A549 (cell line): ENCODE results near the gene HOXA7. TPM values are rescaled to one million over a fixed set of nuclear protein-coding genes. Genes with fewer than 3 reads are reported as not detected.

ENCODE experiments used
- ATAC-seq, 2 experiments: fragments of 200-7000 bp in 1 of 2; fragments of >200 bp in 1 of 2; cut with Nextera tagmentation in 1 of 2; cut with Tn5 transposase in 1 of 2; 3 replicates each; pipeline versions ENCODE4 v1.8.0 to v1.9.1; 2018 to 2020; ENCODE audit warnings: mild to moderate bottlenecking in 1 of 2, moderate library complexity in 1 of 2
- CTCF ChIA-PET: fragments of 300-600 bp; sonication (Branson Sonifier 250); formaldehyde crosslinking; extraction: SDS; loops from one replicate; lab custom pipeline; 2021; ENCODE audit warnings: antibody characterized with exemption, inconsistent platforms; lab: Yijun Ruan, JAX
- POLR2A ChIA-PET: fragments of 350-600 bp; formaldehyde crosslinking; extraction: SDS; loops from one replicate; lab custom pipeline; 2021; ENCODE audit warnings: antibody characterized with exemption, inconsistent platforms; lab: Yijun Ruan, JAX
- DNase-seq, 2 experiments: peaks; one replicate each; pipeline versions ENCODE4 v3.0.0 to v3.0.0-alpha.2; 2011 to 2016; ENCODE audit warnings: low read depth in 1 of 2, low spot score in 1 of 2
- FAIRE-seq: peaks from 2 replicates; lab custom pipeline; 2011; peaks lifted over from hg19 to GRCh38; lab: Jason Lieb, UNC
- H3K27ac ChIP-seq, 2 experiments: fragments of >200 bp; sonication (Bioruptor Twin); formaldehyde crosslinking; 3 replicates each; pipeline ENCODE4 v1.5.1; 2016 to 2017
- H3K4me1 ChIP-seq: fragments of >200 bp; sonication (Bioruptor Twin); formaldehyde crosslinking; 3 replicates; pipeline ENCODE4 v1.6.1; 2016
- H3K4me2 ChIP-seq: fragments of >200 bp; sonication (Bioruptor Twin); formaldehyde crosslinking; 3 replicates; pipeline ENCODE4 v1.6.1; 2016
- H3K4me3 ChIP-seq: fragments of >200 bp; sonication (Bioruptor Twin); formaldehyde crosslinking; 3 replicates; pipeline ENCODE4 v1.5.1; 2016
- H3K9me3 ChIP-seq: fragments of >200 bp; sonication (Bioruptor Twin); formaldehyde crosslinking; 3 replicates; pipeline ENCODE4 v1.6.1; 2016
- BHLHE40 ChIP-seq: IDR thresholded peaks from 2 replicates; pipeline ENCODE4 v1.6.1; 2012; ENCODE audit warnings: low read depth, low read length, inconsistent platforms
- CBX8 ChIP-seq: fragments of 200-600 bp; sonication (generic); IDR thresholded peaks from 2 replicates; pipeline ENCODE4 v1.6.1; 2016
- CEBPB ChIP-seq, 2 experiments: fragments of >200 bp in 1 of 2; sonication (Bioruptor Twin) in 1 of 2; formaldehyde crosslinking in 1 of 2; IDR thresholded peaks; 2 replicates each; pipeline ENCODE4 v1.6.1; 2012 to 2016
- CHD2 ChIP-seq: fragments of 150-350 bp; IDR thresholded peaks from 2 replicates; pipeline ENCODE4 v1.6.1; 2014; ENCODE audit warnings: low read length; ENCODE audit not compliant: partially characterized antibody
- CTCF ChIP-seq: fragments of >200 bp; sonication (Bioruptor Twin); formaldehyde crosslinking; IDR thresholded peaks from 3 replicates; pipeline ENCODE4 v1.5.1; 2016
- EHMT2 ChIP-seq: fragments of 200-600 bp; sonication (generic); IDR thresholded peaks from 2 replicates; pipeline ENCODE4 v1.6.1; 2016; ENCODE audit warnings: antibody characterized with exemption, low read depth, mild to moderate bottlenecking, moderate library complexity
- FOSB ChIP-seq: fragments of 250-450 bp; sonication (Bioruptor Pico); IDR thresholded peaks from 2 replicates; pipeline ENCODE4 v1.5.0; 2020; ENCODE audit warnings: mild to moderate bottlenecking, moderate library complexity
- FOSL2 ChIP-seq, 2 experiments: fragments of 450-650 bp in 1 of 2; fragments of >200 bp in 1 of 2; sonication (Bioruptor Twin) in 1 of 2; formaldehyde crosslinking; IDR thresholded peaks; 2 replicates each; pipeline versions ENCODE4 v1.5.0 to v1.6.1; 2016 to 2020; ENCODE audit warnings: mild to moderate bottlenecking in 1 of 2, moderate library complexity in 1 of 2
- GATA3 ChIP-seq: IDR thresholded peaks from 2 replicates; pipeline ENCODE4 v1.6.1; 2012; ENCODE audit warnings: borderline replicate concordance
- HDAC2 ChIP-seq: fragments of 200-600 bp; sonication (generic); IDR thresholded peaks from 2 replicates; pipeline ENCODE4 v1.6.1; 2016
- HEYL ChIP-seq: fragments of 250-450 bp; sonication (Bioruptor Pico); IDR thresholded peaks from 2 replicates; pipeline ENCODE4 v1.8.0; 2021; ENCODE audit warnings: mild to moderate bottlenecking, moderate library complexity
- HOXA7 ChIP-seq: fragments of 250-450 bp; sonication (Bioruptor Pico); IDR thresholded peaks from 2 replicates; pipeline ENCODE4 v1.5.0; 2020; ENCODE audit warnings: mild to moderate bottlenecking, moderate library complexity
- JUN ChIP-seq, 2 experiments: fragments of >200 bp; sonication (Bioruptor Twin); formaldehyde crosslinking; IDR thresholded peaks; 2 replicates in 1 of 2; 3 replicates in 1 of 2; pipeline ENCODE4 v1.6.1; 2016 to 2017
- KDM1A ChIP-seq: fragments of 200-600 bp; sonication (generic); IDR thresholded peaks from 2 replicates; pipeline ENCODE4 v1.6.1; 2016; ENCODE audit warnings: low read depth, mild to moderate bottlenecking
- KDM5A ChIP-seq: fragments of 200-600 bp; sonication (generic); IDR thresholded peaks from 2 replicates; pipeline ENCODE4 v1.6.1; 2016; ENCODE audit warnings: antibody characterized with exemption, mild to moderate bottlenecking
- NFE2L2 ChIP-seq: fragments of 150-350 bp; conservative IDR thresholded peaks from 2 replicates; pipeline ENCODE4 v1.6.1; 2014; ENCODE audit warnings: low read length
- NPAS2 ChIP-seq: fragments of 250-450 bp; sonication (Bioruptor Pico); IDR thresholded peaks from 2 replicates; pipeline ENCODE4 v1.8.0; 2022; ENCODE audit warnings: mild to moderate bottlenecking, moderate library complexity, borderline replicate concordance
- PHF8 ChIP-seq: fragments of 200-600 bp; sonication (generic); IDR thresholded peaks from 2 replicates; pipeline ENCODE4 v1.6.1; 2016; ENCODE audit warnings: low read depth, mild to moderate bottlenecking, antibody characterized with exemption, moderate library complexity, borderline replicate concordance
- POLR2A ChIP-seq: IDR thresholded peaks from 2 replicates; pipeline ENCODE4 v1.6.1; 2012; ENCODE audit warnings: mild to moderate bottlenecking, low read length
- RARB ChIP-seq: fragments of 250-450 bp; sonication (Bioruptor Pico); IDR thresholded peaks from 2 replicates; pipeline ENCODE4 v1.8.0; 2021; ENCODE audit warnings: mild to moderate bottlenecking, moderate library complexity
- RCOR1 ChIP-seq: fragments of 150-350 bp; IDR thresholded peaks from 2 replicates; pipeline ENCODE4 v1.6.1; 2014; ENCODE audit warnings: antibody characterized with exemption, low read length, low read depth
- REST ChIP-seq: fragments of 200-600 bp; sonication (generic); IDR thresholded peaks from 2 replicates; pipeline ENCODE4 v1.6.1; 2016; ENCODE audit warnings: antibody characterized with exemption, mild to moderate bottlenecking, moderate library complexity
- RNF2 ChIP-seq: fragments of 200-600 bp; sonication (generic); IDR thresholded peaks from 2 replicates; pipeline ENCODE4 v1.6.1; 2016; ENCODE audit warnings: low read depth, mild to moderate bottlenecking, antibody characterized with exemption, moderate library complexity, borderline replicate concordance
- SREBF2 ChIP-seq: fragments of 450-650 bp; IDR thresholded peaks from 2 replicates; pipeline ENCODE4 v1.6.1; 2014; ENCODE audit warnings: mild to moderate bottlenecking, moderate library complexity
- ZC3H11A ChIP-seq: fragments of 450-650 bp; IDR thresholded peaks from 2 replicates; pipeline ENCODE4 v1.6.1; 2014; ENCODE audit warnings: antibody characterized with exemption, mild to moderate bottlenecking
- ZNF302 ChIP-seq: fragments of 250-450 bp; sonication (Bioruptor Pico); IDR thresholded peaks from 2 replicates; pipeline ENCODE4 v1.9.0; 2021; ENCODE audit warnings: inconsistent platforms, mild to moderate bottlenecking, moderate library complexity
- WGBS: methylation state at CpG from one replicate; pipeline ENCODE4 v1.1.6; 2017; ENCODE audit errors: missing lambda C conversion rate; 5-methylcytosine and 5-hydroxymethylcytosine counted together
- polyA plus RNA-seq, 4 experiments: library from polyadenylated mRNA; depleted of rRNA in 3 of 4; stranded (reverse); fragments of >200 nt; fragmentation: RNase III in 1 of 4; extraction: RNeasy Plus Mini Kit Qiagen cat#74134 plus additional on column Dnase treatment in 1 of 4; gene quantifications; 2 replicates in 3 of 4; 3 replicates in 1 of 4; pipeline ENCODE4 v1.2.3, GENCODE V29; 2011 to 2017

The HOXA7 gene
- polyA plus RNA-seq, 2 of the 4 experiments (the other 2 are of a cell fraction): 4.1 to 4.8 TPM

GRCh38 chr7:27154901-27155815 is 1.3 kb downstream of the HOXA7 start:
- peak overlapping the region; percentile 74 to 85; a peak in 5 of 6 replicates for H3K27ac ChIP-seq
- DNase-seq: no peak
- WGBS: 91% methylated on average over 48 of the region's 48 CpGs
- peak overlapping the region; percentile 51 for H3K4me3 ChIP-seq
- ChIA-PET POLR2A (no interaction called here), CTCF (interaction anchor here (0.7 to 2.2 kb wide), 4 partner anchors 11 to 487 kb away, joined by 3 to 10 read pairs (median 4); partner anchors contain the start of gene HOXA5)
- TF ChIP-seq HOXA7 (CRISPR knock-in tag): no peak
- TF ChIP-seq GATA3: no peak
- no peak for TF ChIP-seq CTCF
- no peak for TF ChIP-seq CBX8
- no peak for TF ChIP-seq EHMT2
- TF ChIP-seq REST: no peak
- no peak for TF ChIP-seq BHLHE40
- H3K4me1 ChIP-seq: 0 out of 3 replicates have a peak, but pooled peaks cover 3% of the 10 kb centered on the region
- no peaks in the 10 kb centered on the region for H3K9me3 ChIP-seq
- H3K4me2 ChIP-seq: peak overlapping the region; percentile 73
- no peak for ATAC-seq
- FAIRE-seq: no peak

- Histone ChIP-seq H3K27ac (no peak overlapping the region), H3K9me3 (no peaks in the 10 kb centered on the region), H3K4me3 (no peak overlapping the region), H3K4me2 (no peak overlapping the region), H3K4me1 (peaks cover 9% of the 10 kb centered on the region)
- POLR2A ChIA-PET: no interaction called here
- no peak for TF ChIP-seq NPAS2
- no peak for TF ChIP-seq POLR2A
- no peak for TF ChIP-seq ZNF302 (CRISPR knock-in tag)
- TF ChIP-seq NFE2L2: no peak
- TF ChIP-seq HDAC2: no peak
- no peak for TF ChIP-seq FOSL2 (IDR thresholded peaks at IDR 0.05)
- no peak for TF ChIP-seq FOSL2 (CRISPR knock-in tag; IDR thresholded peaks at IDR 0.05)
- TF ChIP-seq JUN (IDR thresholded peaks at IDR 0.05): no peak
- no peak for TF ChIP-seq FOSB
- TF ChIP-seq CEBPB (IDR thresholded peaks at IDR 0.05): no peak
- CTCF ChIA-PET: interaction anchor here (0.9 to 2.2 kb wide), 4 partner anchors 11 to 473 kb away, joined by 3 to 10 read pairs (median 4); partner anchors contain the start of gene HOXA5
- FAIRE-seq (no peak), ATAC-seq (no peak), DNase-seq (no peak)
- WGBS: 95% methylated on average over 10 of the region's 10 CpGs
Measured at GRCh38 chr7:27154369-27154768, 2.1 kb downstream of the HOXA7 start.

- H3K27ac ChIP-seq: no peak overlapping the region
- WGBS: 91% methylated on average over 3 of the region's 3 CpGs
- no peak overlapping the region for H3K4me2 ChIP-seq
- no peak overlapping the region for H3K4me3 ChIP-seq
- no peak for DNase-seq
- no peaks in the 10 kb centered on the region for H3K9me3 ChIP-seq
- ChIA-PET CTCF (interaction anchor here (0.9 to 2.2 kb wide), 6 partner anchors 10 to 1063 kb away, joined by 3 to 10 read pairs (median 4); partner anchors contain the start of gene HOXA5), POLR2A (no interaction called here)
- FAIRE-seq: no peak
- no peak for ATAC-seq
- TF ChIP-seq RNF2 (no peak), NFE2L2 (no peak), CEBPB (IDR thresholded peaks at IDR 0.05) (no peak), CHD2 (no peak), KDM5A (no peak), ZC3H11A (no peak), HEYL (no peak), BHLHE40 (no peak), ZNF302 (CRISPR knock-in tag) (no peak), SREBF2 (no peak), PHF8 (no peak), KDM1A (no peak), RARB (CRISPR knock-in tag) (no peak), EHMT2 (no peak), FOSL2 (IDR thresholded peaks at IDR 0.05) (no peak), FOSL2 (CRISPR knock-in tag; IDR thresholded peaks at IDR 0.05) (no peak), RCOR1 (no peak), POLR2A (no peak)
- H3K4me1 ChIP-seq: peaks cover 16% of the 10 kb centered on the region
Measured at GRCh38 chr7:27153526-27153925, 2.9 kb downstream of the HOXA7 start.
